GM12878 (cell line): ENCODE measurements around the gene NDRG4. TPM values are rescaled to one million over a fixed set of nuclear protein-coding genes. Genes with fewer than 3 reads are reported as not detected.
A peak's percentile ranks its signal among the peaks of the same experiment; 100 is the strongest.

ENCODE experiments used
- BRCA1 ChIP-seq: IDR thresholded peaks from 2 replicates; pipeline ENCODE4 v1.6.1; 2011; ENCODE audit warnings: low read depth, low read length, improper control_type of control experiment
- CBX3 ChIP-seq: fragments of 200-600 bp; sonication (generic); IDR thresholded peaks from 2 replicates; pipeline ENCODE4 v1.6.1; 2016; ENCODE audit warnings: low read depth, borderline replicate concordance
- CBX5 ChIP-seq: sonication (generic); IDR thresholded peaks from 2 replicates; pipeline ENCODE4 v1.6.1; 2016; ENCODE audit warnings: low read depth, moderate library complexity, mild to moderate bottlenecking, inconsistent platforms
- CHD1 ChIP-seq: IDR thresholded peaks from 2 replicates; pipeline ENCODE4 v1.6.1; 2012; ENCODE audit warnings: low read depth, low read length, improper control_type of control experiment
- HDAC6 ChIP-seq: fragments of 200-600 bp; sonication (generic); IDR thresholded peaks from one replicate; pipeline ENCODE4 v1.8.0; 2017; ENCODE audit warnings: antibody characterized with exemption; ENCODE audit not compliant: unreplicated experiment
- IKZF2 ChIP-seq, 2 experiments: fragments of 450-650 bp; IDR thresholded peaks; 2 replicates each; pipeline ENCODE4 v1.6.1; 2017; ENCODE audit warnings: mild to moderate bottlenecking in 2 of 2, moderate library complexity in 2 of 2
- IRF5 ChIP-seq: fragments of 450-650 bp; IDR thresholded peaks from 2 replicates; pipeline ENCODE4 v1.6.1; 2017; ENCODE audit warnings: borderline replicate concordance
- JUND ChIP-seq: IDR thresholded peaks from 2 replicates; pipeline ENCODE4 v1.6.1; 2012; ENCODE audit warnings: low read depth, mild to moderate bottlenecking, low read length, improper control_type of control experiment, moderate library complexity
- LARP7 ChIP-seq: fragments of 450-650 bp; IDR thresholded peaks from 2 replicates; pipeline ENCODE4 v1.6.1; 2017; ENCODE audit warnings: mild to moderate bottlenecking
- MAX ChIP-seq: IDR thresholded peaks from 2 replicates; pipeline ENCODE4 v1.6.1; 2012; ENCODE audit warnings: low read depth, low read length, improper control_type of control experiment
- NFYB ChIP-seq: IDR thresholded peaks from 2 replicates; pipeline ENCODE4 v1.6.1; 2011; ENCODE audit warnings: low read depth, mild to moderate bottlenecking, low read length, improper control_type of control experiment, moderate library complexity; ENCODE audit not compliant: insufficient read depth
- PBX3 ChIP-seq: IDR thresholded peaks from 2 replicates; pipeline ENCODE4 v1.6.1; 2011; ENCODE audit warnings: mild to moderate bottlenecking, low read depth, low read length, moderate library complexity; ENCODE audit not compliant: insufficient replicate concordance
- PML ChIP-seq: IDR thresholded peaks from 2 replicates; pipeline ENCODE4 v1.6.1; 2012; ENCODE audit warnings: low read length, inconsistent platforms
- RCOR1 ChIP-seq: conservative IDR thresholded peaks from 2 replicates; pipeline ENCODE4 v1.6.1; 2012; ENCODE audit warnings: low read depth, low read length, improper control_type of control experiment
- RELA ChIP-seq: fragments of 450-650 bp; IDR thresholded peaks from 2 replicates; pipeline ENCODE4 v1.8.0; 2014; ENCODE audit warnings: borderline replicate concordance; ENCODE audit not compliant: partially characterized antibody
- RFX5 ChIP-seq: IDR thresholded peaks from 2 replicates; pipeline ENCODE4 v1.6.1; 2011; ENCODE audit warnings: low read depth, low read length, improper control_type of control experiment
- SIX5 ChIP-seq: IDR thresholded peaks from 2 replicates; pipeline ENCODE4 v1.6.1; 2011; ENCODE audit warnings: mild to moderate bottlenecking, low read depth, low read length, moderate library complexity; ENCODE audit not compliant: severe bottlenecking
- SMARCA5 ChIP-seq: fragments of 450-650 bp; IDR thresholded peaks from 2 replicates; pipeline ENCODE4 v1.6.1; 2017; ENCODE audit warnings: mild to moderate bottlenecking
- SRF ChIP-seq, 2 experiments: IDR thresholded peaks; 2 replicates each; pipeline ENCODE4 v1.6.1; 2011; ENCODE audit warnings: low read depth in 2 of 2, low read length in 2 of 2, mild to moderate bottlenecking in 1 of 2, moderate library complexity in 1 of 2
- SUPT20H ChIP-seq: IDR thresholded peaks from 2 replicates; pipeline ENCODE4 v1.6.1; 2011; ENCODE audit warnings: low read depth, mild to moderate bottlenecking, low read length, moderate library complexity, borderline replicate concordance; ENCODE audit not compliant: control insufficient read depth
- TARDBP ChIP-seq: IDR thresholded peaks from 2 replicates; pipeline ENCODE4 v1.6.1; 2016; ENCODE audit warnings: borderline replicate concordance
- TCF12 ChIP-seq: IDR thresholded peaks from 2 replicates; pipeline ENCODE4 v1.6.1; 2011; ENCODE audit warnings: low read depth, mild to moderate bottlenecking, low read length
- TCF3 ChIP-seq: IDR thresholded peaks from 2 replicates; pipeline ENCODE4 v1.6.1; 2012; ENCODE audit warnings: low read depth, mild to moderate bottlenecking, low read length, borderline replicate concordance; ENCODE audit not compliant: insufficient read depth
- ZNF207 ChIP-seq: fragments of 450-650 bp; IDR thresholded peaks from 2 replicates; pipeline ENCODE4 v1.6.1; 2014; ENCODE audit warnings: antibody characterized with exemption, mild to moderate bottlenecking, borderline replicate concordance
- polyA plus RNA-seq, 11 experiments: library from polyadenylated mRNA; depleted of rRNA in 4 of 11; unstranded in 6 of 11; stranded (reverse) in 5 of 11; fragments of >200 nt; fragmentation: Nextera tagmentation in 4 of 11; fragmentation: Illumina TruSeq in 1 of 11; extraction: Ambion mirVana in 4 of 11; extraction: Trizol in 1 of 11; gene quantifications; 1 replicate in 1 of 11; 2 replicates in 10 of 11; pipeline versions ENCODE4 v1.2.1 to v1.2.3, GENCODE V29; 2011 to 2016; ENCODE audit warnings: inconsistent platforms in 2 of 11, missing spikeins in 2 of 11, low read depth in 1 of 11
- total RNA-seq, 4 experiments: library from RNA; depleted of rRNA in 3 of 4; stranded (reverse); fragments of >200 nt in 3 of 4; fragmentation: Illumina TruSeq in 1 of 4; extraction: Trizol in 1 of 4; gene quantifications; 2 replicates each; pipeline versions ENCODE4 v1.2.1 to v1.2.3, GENCODE V29; 2013 to 2021
- TF ChIP-seq, protein P1 (sequence below): fragments of 450-650 bp; IDR thresholded peaks from 2 replicates; pipeline ENCODE4 v1.6.1; 2016; ENCODE audit warnings: mild to moderate bottlenecking

Gene NDRG4
- total and polyA plus RNA-seq, 10 of the 15 experiments (the other 5 are each of a cell fraction or from before 2014, with no cell fraction given) = 0.33 to 3.8 (median 2.5) TPM

GRCh38 chr16:58515125-58515870 is 15.4 kb downstream of the NDRG4 start, which contains the start of gene SETD6 (continued):
- TF ChIP-seq MAX = peak; percentile 98
- no peak for TF ChIP-seq NFYB
- no peak for TF ChIP-seq JUND
- TF ChIP-seq CHD1 = 0 out of 2 replicates have a peak, but pooled peaks have one; percentile 55
- no peak for TF ChIP-seq BRCA1
- no peak for TF ChIP-seq RCOR1
- no peak for TF ChIP-seq SRF (IDR thresholded peaks at IDR 0.05; ENCODE audit: low read depth in 2 of 2, low read length in 2 of 2)
- peak; percentile 10 for TF ChIP-seq RELA
- TF ChIP-seq, protein P1, sequence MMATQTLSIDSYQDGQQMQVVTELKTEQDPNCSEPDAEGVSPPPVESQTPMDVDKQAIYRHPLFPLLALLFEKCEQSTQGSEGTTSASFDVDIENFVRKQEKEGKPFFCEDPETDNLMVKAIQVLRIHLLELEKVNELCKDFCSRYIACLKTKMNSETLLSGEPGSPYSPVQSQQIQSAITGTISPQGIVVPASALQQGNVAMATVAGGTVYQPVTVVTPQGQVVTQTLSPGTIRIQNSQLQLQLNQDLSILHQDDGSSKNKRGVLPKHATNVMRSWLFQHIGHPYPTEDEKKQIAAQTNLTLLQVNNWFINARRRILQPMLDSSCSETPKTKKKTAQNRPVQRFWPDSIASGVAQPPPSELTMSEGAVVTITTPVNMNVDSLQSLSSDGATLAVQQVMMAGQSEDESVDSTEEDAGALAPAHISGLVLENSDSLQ = peak; percentile 79
- no peak for TF ChIP-seq PML
- no peak for TF ChIP-seq CBX3
- TF ChIP-seq TARDBP = no peak
- no peak for TF ChIP-seq SUPT20H
- TF ChIP-seq TCF12 = no peak
- TF ChIP-seq ZNF207 = no peak
- peak; percentile 69 for TF ChIP-seq HDAC6
- no peak for TF ChIP-seq CBX5
- TF ChIP-seq TCF3 = no peak
- TF ChIP-seq PBX3 = peak; percentile 34
- peak; percentile 10 for TF ChIP-seq SIX5
- no peak for TF ChIP-seq IRF5
- no peak for TF ChIP-seq RFX5
- TF ChIP-seq SMARCA5 = no peak
- TF ChIP-seq LARP7 = peak; percentile 37
- TF ChIP-seq IKZF2 (IDR thresholded peaks at IDR 0.05) = no peak
